ENCODE data around the gene ENDOU. TPM values are rescaled to one million over a fixed set of nuclear protein-coding genes. Genes with fewer than 3 reads are reported as not detected.

The ENDOU gene
- total RNA-seq, 2 donors from 2014 or later = not detected

GRCh38 chr12:47752552-47752951 is 27.3 kb upstream of the ENDOU start:
- no peak for ATAC-seq
- DNase-seq (ENCODE audit: low spot score) = no peak
- Mint-ChIP-seq H3K27ac (no peak overlapping the region), H3K4me3 (no peak overlapping the region), H3K4me1 (ENCODE audit: low read depth in 2 of 2) (peaks cover 15 to 16% of the 10 kb centered on the region in 2 donors), H3K27me3 (peaks cover 0 to 9% of the 10 kb centered on the region in 2 donors), H3K9me3 (no peaks in the 10 kb centered on the region), H3K36me3 (no peaks in the 10 kb centered on the region)

- H3K27ac Mint-ChIP-seq = no peak overlapping the region
These were observed 26.8 kb upstream of the ENDOU start for GRCh38 chr12:47752121-47752520.

GRCh38 chr12:47751561-47751960 is 26.3 kb upstream of the ENDOU start:
- DNase-seq (ENCODE audit: low spot score) (no peak), ATAC-seq (no peak)
- Mint-ChIP-seq H3K36me3 (no peaks in the 10 kb centered on the region), H3K27ac (no peak overlapping the region), H3K4me3 (no peak overlapping the region), H3K9me3 (no peaks in the 10 kb centered on the region), H3K4me1 (ENCODE audit: low read depth in 2 of 2) (peaks cover 11 to 15% of the 10 kb centered on the region in 2 donors), H3K27me3 (peaks cover 0 to 12% of the 10 kb centered on the region in 2 donors)

More at GRCh38 chr12:47752121-47752520, 26.8 kb upstream of the ENDOU start:
- H3K4me1 Mint-ChIP-seq (ENCODE audit: low read depth in 2 of 2) = peaks cover 12 to 15% of the 10 kb centered on the region in 2 donors
- DNase-seq (ENCODE audit: low spot score) (no peak), ATAC-seq (no peak)
- no peaks in the 10 kb centered on the region for H3K9me3 Mint-ChIP-seq
- H3K36me3 Mint-ChIP-seq = no peaks in the 10 kb centered on the region
- no peak overlapping the region for H3K4me3 Mint-ChIP-seq
- peaks cover 0 to 11% of the 10 kb centered on the region in 2 donors for H3K27me3 Mint-ChIP-seq

- no peak for ATAC-seq
- no peak for DNase-seq (ENCODE audit: low spot score)
These were observed 25.7 kb upstream of the ENDOU start for GRCh38 chr12:47750916-47751470.

GRCh38 chr12:47750229-47750798 is 25.0 kb upstream of the ENDOU start:
- no peak overlapping the region for H3K4me3 Mint-ChIP-seq
- H3K9me3 Mint-ChIP-seq = no peaks in the 10 kb centered on the region
- H3K27me3 Mint-ChIP-seq = peaks cover 4 to 13% of the 10 kb centered on the region in 2 donors
- ATAC-seq (no peak), DNase-seq (ENCODE audit: low spot score) (no peak)
- H3K27ac Mint-ChIP-seq = no peak overlapping the region
- H3K36me3 Mint-ChIP-seq = no peaks in the 10 kb centered on the region
- peaks cover 4 to 7% of the 10 kb centered on the region in 2 donors for H3K4me1 Mint-ChIP-seq (ENCODE audit: low read depth in 2 of 2)

More at GRCh38 chr12:47750916-47751470, 25.7 kb upstream of the ENDOU start:
- H3K36me3 Mint-ChIP-seq = no peaks in the 10 kb centered on the region
- no peak overlapping the region for H3K27ac Mint-ChIP-seq
- H3K27me3 Mint-ChIP-seq = peaks cover 0 to 12% of the 10 kb centered on the region in 2 donors
- H3K9me3 Mint-ChIP-seq = no peaks in the 10 kb centered on the region
- H3K4me1 Mint-ChIP-seq (ENCODE audit: low read depth in 2 of 2) = peaks cover 11 to 14% of the 10 kb centered on the region in 2 donors
- no peak overlapping the region for H3K4me3 Mint-ChIP-seq

GRCh38 chr12:47748899-47749298 is 23.6 kb upstream of the ENDOU start:
- DNase-seq (ENCODE audit: low spot score) (no peak), ATAC-seq (no peak)
- H3K4me3 Mint-ChIP-seq = no peak overlapping the region
- no peak overlapping the region for H3K27ac Mint-ChIP-seq
- no peaks in the 10 kb centered on the region for H3K36me3 Mint-ChIP-seq
- peaks cover 14 to 20% of the 10 kb centered on the region in 2 donors for H3K27me3 Mint-ChIP-seq
- H3K4me1 Mint-ChIP-seq (ENCODE audit: low read depth in 2 of 2) = peaks cover 0 to 3% of the 10 kb centered on the region in 2 donors
- H3K9me3 Mint-ChIP-seq = no peaks in the 10 kb centered on the region

- no peaks in the 10 kb centered on the region for H3K9me3 Mint-ChIP-seq
- no peak overlapping the region for H3K27ac Mint-ChIP-seq
- no peaks in the 10 kb centered on the region for H3K36me3 Mint-ChIP-seq
These were observed 23.2 kb upstream of the ENDOU start for GRCh38 chr12:47748507-47748828.

GRCh38 chr12:47747596-47748506 is 22.6 kb upstream of the ENDOU start:
- Mint-ChIP-seq H3K4me3 (no peak overlapping the region), H3K9me3 (no peaks in the 10 kb centered on the region), H3K27ac (no peak overlapping the region), H3K27me3 (peaks cover 20 to 21% of the 10 kb centered on the region in 2 donors), H3K4me1 (ENCODE audit: low read depth in 2 of 2) (peaks cover 0 to 3% of the 10 kb centered on the region in 2 donors), H3K36me3 (no peaks in the 10 kb centered on the region)
- ATAC-seq (no peak), DNase-seq (ENCODE audit: low spot score) (no peak)

More at GRCh38 chr12:47748507-47748828, 23.2 kb upstream of the ENDOU start:
- ATAC-seq (no peak), DNase-seq (ENCODE audit: low spot score) (no peak)
- H3K4me1 Mint-ChIP-seq (ENCODE audit: low read depth in 2 of 2) = peaks cover 0 to 3% of the 10 kb centered on the region in 2 donors
- H3K27me3 Mint-ChIP-seq = peaks cover 17 to 20% of the 10 kb centered on the region in 2 donors
- no peak overlapping the region for H3K4me3 Mint-ChIP-seq

GRCh38 chr12:47747126-47747525 is 21.8 kb upstream of the ENDOU start:
- DNase-seq (ENCODE audit: low spot score) = no peak
- H3K4me1 Mint-ChIP-seq (ENCODE audit: low read depth in 2 of 2) = peaks cover 5 to 6% of the 10 kb centered on the region in 2 donors
- no peaks in the 10 kb centered on the region for H3K36me3 Mint-ChIP-seq
- H3K27me3 Mint-ChIP-seq = peaks cover 20 to 21% of the 10 kb centered on the region in 2 donors
- no peak overlapping the region for H3K4me3 Mint-ChIP-seq
- no peaks in the 10 kb centered on the region for H3K9me3 Mint-ChIP-seq
- H3K27ac Mint-ChIP-seq = no peak overlapping the region
- no peak for ATAC-seq

GRCh38 chr12:47746523-47746922 is 21.2 kb upstream of the ENDOU start:
- Mint-ChIP-seq H3K4me3 (no peak overlapping the region), H3K9me3 (no peaks in the 10 kb centered on the region), H3K27ac (no peak overlapping the region), H3K27me3 (peaks cover 20 to 21% of the 10 kb centered on the region in 2 donors), H3K4me1 (ENCODE audit: low read depth in 2 of 2) (peaks cover 6 to 8% of the 10 kb centered on the region in 2 donors), H3K36me3 (no peaks in the 10 kb centered on the region)
- DNase-seq (ENCODE audit: low spot score) (no peak), ATAC-seq (no peak)

- DNase-seq (ENCODE audit: low spot score) (no peak), ATAC-seq (no peak)
- Mint-ChIP-seq H3K4me3 (no peak overlapping the region), H3K27me3 (peaks cover 21 to 23% of the 10 kb centered on the region in 2 donors), H3K9me3 (no peaks in the 10 kb centered on the region), H3K27ac (no peak overlapping the region), H3K4me1 (ENCODE audit: low read depth in 2 of 2) (peaks cover 10 to 12% of the 10 kb centered on the region in 2 donors), H3K36me3 (no peaks in the 10 kb centered on the region)
These were observed 20.8 kb upstream of the ENDOU start for GRCh38 chr12:47746073-47746472.

GRCh38 chr12:47745485-47746041 is 20.3 kb upstream of the ENDOU start:
- peaks cover 11 to 14% of the 10 kb centered on the region in 2 donors for H3K4me1 Mint-ChIP-seq (ENCODE audit: low read depth in 2 of 2)
- H3K9me3 Mint-ChIP-seq = no peaks in the 10 kb centered on the region
- H3K27ac Mint-ChIP-seq = no peak overlapping the region
- H3K27me3 Mint-ChIP-seq = peaks cover 21 to 23% of the 10 kb centered on the region in 2 donors
- no peak for ATAC-seq
- H3K4me3 Mint-ChIP-seq = no peak overlapping the region
- DNase-seq (ENCODE audit: low spot score) = no peak
- no peaks in the 10 kb centered on the region for H3K36me3 Mint-ChIP-seq

- ATAC-seq (no peak), DNase-seq (ENCODE audit: low spot score) (no peak)
- Mint-ChIP-seq H3K36me3 (no peaks in the 10 kb centered on the region), H3K4me1 (ENCODE audit: low read depth in 2 of 2) (peaks cover 11 to 16% of the 10 kb centered on the region in 2 donors), H3K27ac (no peak overlapping the region), H3K27me3 (peaks cover 21% of the 10 kb centered on the region in 2 donors), H3K4me3 (no peak overlapping the region), H3K9me3 (no peaks in the 10 kb centered on the region)
These were observed 19.6 kb upstream of the ENDOU start for GRCh38 chr12:47744778-47745436.

All from natural killer cell treated with Interleukin-12 subunit alpha and Interleukin-12 subunit beta and Interleukin-15 and Interleukin-18, amount 100 ng/mL, for 72 hours (primary cell).